Liver (tissue), 9 donors: Measurements from ENCODE around the gene GABARAPL1. TPM values are rescaled to one million over a fixed set of nuclear protein-coding genes. Genes with fewer than 3 reads are reported as not detected.

ENCODE experiments used
- DNase-seq: peaks from one replicate; pipeline ENCODE4 v3.0.0-alpha.2; 2017; ENCODE audit warnings: low spot score
- H3K27ac ChIP-seq, 2 donors: one replicate each; pipeline ENCODE4 v1.7.0; 2013; ENCODE audit warnings: inconsistent platforms in 2 of 2, low read length in 2 of 2, control low read depth in 1 of 2, low read depth in 1 of 2, mild to moderate bottlenecking in 1 of 2
- H3K27me3 ChIP-seq, 4 donors: one replicate each; pipeline versions ENCODE4 v1.6.1 to v1.7.0; 2013; ENCODE audit warnings: low read length in 3 of 4, inconsistent platforms in 1 of 4, mild to moderate bottlenecking in 1 of 4, moderate library complexity in 1 of 4; ENCODE audit not compliant: control insufficient read depth in 4 of 4, insufficient read depth in 4 of 4
- H3K36me3 ChIP-seq, 4 donors: one replicate each; pipeline versions ENCODE4 v1.6.1 to v1.7.0; 2013; ENCODE audit warnings: low read length in 3 of 4, mild to moderate bottlenecking in 3 of 4, low read depth in 1 of 4, moderate library complexity in 1 of 4; ENCODE audit not compliant: control insufficient read depth in 4 of 4, insufficient read depth in 3 of 4
- H3K4me1 ChIP-seq, 4 donors: one replicate each; pipeline versions ENCODE4 v1.6.1 to v1.7.0; 2013; ENCODE audit warnings: low read length in 3 of 4, mild to moderate bottlenecking in 3 of 4, moderate library complexity in 1 of 4; ENCODE audit not compliant: control insufficient read depth in 4 of 4, insufficient read depth in 4 of 4
- H3K4me3 ChIP-seq, 3 donors: one replicate each; pipeline versions ENCODE4 v1.6.1 to v1.7.0; 2013; ENCODE audit warnings: low read length in 3 of 3, control low read depth in 1 of 3, low read depth in 1 of 3, mild to moderate bottlenecking in 1 of 3
- H3K9ac ChIP-seq, 2 donors: one replicate each; pipeline ENCODE4 v1.7.0; 2013; ENCODE audit warnings: low read length in 2 of 2, mild to moderate bottlenecking in 2 of 2, moderate library complexity in 2 of 2, control low read depth in 1 of 2, low read depth in 1 of 2
- H3K9me3 ChIP-seq, 4 donors: one replicate each; pipeline versions ENCODE4 v1.6.1 to v1.7.0; 2013; ENCODE audit warnings: low read length in 3 of 4; ENCODE audit not compliant: control insufficient read depth in 4 of 4
- ATF3 ChIP-seq: IDR thresholded peaks from 2 replicates; pipeline ENCODE4 v1.6.1; 2016; ENCODE audit warnings: antibody characterized with exemption
- CTCF ChIP-seq: fragments of 150-350 bp; IDR thresholded peaks from 2 replicates; pipeline ENCODE4 v1.5.1; 2017; ENCODE audit warnings: improper control_type of control experiment, low read depth, low read length; ENCODE audit not compliant: missing input control
- EGR1 ChIP-seq, 2 donors: IDR thresholded peaks; 2 replicates each; pipeline ENCODE4 v1.6.1; 2016 to 2018; ENCODE audit warnings: antibody characterized with exemption in 2 of 2, low read depth in 2 of 2
- FOXA1 ChIP-seq: IDR thresholded peaks from 2 replicates; pipeline ENCODE4 v1.6.1; 2016; ENCODE audit warnings: antibody characterized with exemption
- FOXA2 ChIP-seq: IDR thresholded peaks from 2 replicates; pipeline ENCODE4 v1.6.1; 2016; ENCODE audit warnings: antibody characterized with exemption
- GABPA ChIP-seq, 2 donors: IDR thresholded peaks in 1 of 2; conservative IDR thresholded peaks in 1 of 2; 2 replicates each; pipeline ENCODE4 v1.6.1; 2016; ENCODE audit warnings: antibody characterized with exemption in 2 of 2, mild to moderate bottlenecking in 1 of 2, moderate library complexity in 1 of 2
- HNF4A ChIP-seq, 2 donors: conservative IDR thresholded peaks; 2 replicates each; pipeline ENCODE4 v1.6.1; 2016; ENCODE audit warnings: antibody characterized with exemption in 2 of 2, mild to moderate bottlenecking in 2 of 2
- HNF4G ChIP-seq: IDR thresholded peaks from 2 replicates; pipeline ENCODE4 v1.6.1; 2016; ENCODE audit warnings: antibody characterized with exemption
- JUND ChIP-seq, 2 donors: IDR thresholded peaks; 2 replicates each; pipeline ENCODE4 v1.6.1; 2016; ENCODE audit warnings: antibody characterized with exemption in 2 of 2
- MAX ChIP-seq: IDR thresholded peaks from 2 replicates; pipeline ENCODE4 v1.6.1; 2016; ENCODE audit warnings: antibody characterized with exemption
- NR2F2 ChIP-seq: IDR thresholded peaks from 2 replicates; pipeline ENCODE4 v1.6.1; 2016; ENCODE audit warnings: antibody characterized with exemption
- RAD21 ChIP-seq, 2 donors: IDR thresholded peaks; 2 replicates each; pipeline ENCODE4 v1.6.1; 2016; ENCODE audit warnings: antibody characterized with exemption in 2 of 2, mild to moderate bottlenecking in 2 of 2
- REST ChIP-seq: IDR thresholded peaks from 2 replicates; pipeline ENCODE4 v1.6.1; 2016; ENCODE audit warnings: antibody characterized with exemption, mild to moderate bottlenecking
- RXRA ChIP-seq, 2 donors: IDR thresholded peaks; 2 replicates each; pipeline ENCODE4 v1.6.1; 2017 to 2018; ENCODE audit warnings: antibody characterized with exemption in 2 of 2, mild to moderate bottlenecking in 1 of 2
- SP1 ChIP-seq: IDR thresholded peaks from 2 replicates; pipeline ENCODE4 v1.6.1; 2018; ENCODE audit warnings: antibody characterized with exemption, mild to moderate bottlenecking
- TAF1 ChIP-seq: conservative IDR thresholded peaks from 2 replicates; pipeline ENCODE4 v1.6.1; 2016; ENCODE audit warnings: antibody characterized with exemption, mild to moderate bottlenecking
- YY1 ChIP-seq: IDR thresholded peaks from 2 replicates; pipeline ENCODE4 v1.6.1; 2016; ENCODE audit warnings: antibody characterized with exemption, mild to moderate bottlenecking
- ZBTB33 ChIP-seq: IDR thresholded peaks from 2 replicates; pipeline ENCODE4 v1.6.1; 2016; ENCODE audit warnings: antibody characterized with exemption
- WGBS: extraction: QIAGEN DNeasy Blood & Tissue Kit; methylation state at CpG from one replicate; pipeline ENCODE4 v1.1.7; 2013; 5-methylcytosine and 5-hydroxymethylcytosine counted together
- polyA plus RNA-seq, 2 donors: library from polyadenylated mRNA; stranded (reverse) in 1 of 2; unstranded in 1 of 2; fragments of 200-250 nt in 1 of 2; fragments of >200 nt in 1 of 2; fragmentation: Nextera tagmentation in 1 of 2; extraction: Ambion mirVana in 1 of 2; gene quantifications; one replicate each; pipeline versions ENCODE4 v1.2.1 to v1.2.3, GENCODE V29; 2013 to 2015
- total RNA-seq, 2 donors: library from RNA; depleted of rRNA; stranded (reverse); fragments of >200 nt; gene quantifications; one replicate each; pipeline ENCODE4 v1.2.3, GENCODE V29; 2014
- donor health status: healthy.
- donor health status: healthy.
- donor health status: healthy.
- donor health status: healthy.
- donor health status: healthy.

The GABARAPL1 gene
- total and polyA plus RNA-seq, 4 donors: 18.0 to 118 (median 53.0) TPM

GRCh38 chr12:10218021-10218420, 5.3 kb downstream of the GABARAPL1 start:
- peak overlapping the region in 1 of 2 donors; percentile 3 for H3K27ac ChIP-seq
- H3K36me3 ChIP-seq: peaks cover 14 to 44% (median 37%) of the 10 kb centered on the region in 4 donors
- H3K9ac ChIP-seq: no peak overlapping the region

More at GRCh38 chr12:10218021-10218420, 5.3 kb downstream of the GABARAPL1 start:
- H3K4me3 ChIP-seq: no peak overlapping the region
- no peak for DNase-seq
- H3K9me3 ChIP-seq: no peaks in the 10 kb centered on the region
- peaks cover 0 to 26% (median 9%) of the 10 kb centered on the region in 4 donors for H3K4me1 ChIP-seq
- WGBS: 94% methylated on average over 6 of the region's 6 CpGs
- TF ChIP-seq EGR1 (IDR thresholded peaks at IDR 0.05; ENCODE audit: low read depth in 2 of 2): no peak
- no peak for TF ChIP-seq FOXA2
- no peak for TF ChIP-seq HNF4A (conservative IDR thresholded peaks at IDR 0.05)
- no peak for TF ChIP-seq RXRA (IDR thresholded peaks at IDR 0.05)
- no peak for TF ChIP-seq ATF3
- no peak for TF ChIP-seq JUND (IDR thresholded peaks at IDR 0.05)
- no peak for TF ChIP-seq TAF1
- no peak for TF ChIP-seq MAX
- TF ChIP-seq CTCF: no peak
- no peak for TF ChIP-seq SP1
- TF ChIP-seq HNF4G: no peak
- no peak for TF ChIP-seq REST
- no peak for TF ChIP-seq NR2F2
- no peak for TF ChIP-seq RAD21 (IDR thresholded peaks at IDR 0.05)
- TF ChIP-seq ZBTB33: no peak
- TF ChIP-seq GABPA (IDR thresholded peaks at IDR 0.05 in 1 of 2, conservative IDR thresholded peaks at IDR 0.05 in 1 of 2): no peak
- no peak for TF ChIP-seq FOXA1
- TF ChIP-seq YY1: no peak
- no peaks in the 10 kb centered on the region for H3K27me3 ChIP-seq
